ENCODE results near the gene SAMD14.

Gene SAMD14

GRCh38 chr17:50096092-50096491, 33.9 kb downstream of the SAMD14 start:
- no peak for DNase-seq (ENCODE audit: low read depth)

- DNase-seq (ENCODE audit: low read depth), result peak; percentile 29
Measured at GRCh38 chr17:50095626-50096037, 34.3 kb downstream of the SAMD14 start.

- peak; percentile 94 for DNase-seq (ENCODE audit: low read depth)
Measured at GRCh38 chr17:50094753-50095619, 35.0 kb downstream of the SAMD14 start, which contains the start of gene PDK2. PDK2 (plus strand) TSS chr17:50095351; CDS start chr17:50095436, 85 bp downstream.

- peak; percentile 75 for DNase-seq (ENCODE audit: low read depth)
Measured at GRCh38 chr17:50094243-50094752, 35.7 kb downstream of the SAMD14 start.

- DNase-seq (ENCODE audit: low read depth), result no peak
Measured at GRCh38 chr17:50093807-50094206, 36.2 kb downstream of the SAMD14 start.

- DNase-seq (ENCODE audit: low read depth), result no peak
Measured at GRCh38 chr17:50093246-50093645, 36.7 kb downstream of the SAMD14 start.

- DNase-seq (ENCODE audit: low read depth), result no peak
Measured at GRCh38 chr17:50091918-50092285, 38.1 kb downstream of the SAMD14 start.

GRCh38 chr17:50090971-50091917, 38.7 kb downstream of the SAMD14 start:
- no peak for DNase-seq (ENCODE audit: low read depth)

- DNase-seq (ENCODE audit: low read depth), result no peak
Measured at GRCh38 chr17:50090071-50090470, 39.9 kb downstream of the SAMD14 start.

- no peak for DNase-seq (ENCODE audit: low read depth)
Measured at GRCh38 chr17:50088952-50089825, 40.8 kb downstream of the SAMD14 start.

- no peak for DNase-seq (ENCODE audit: low read depth)
Measured at GRCh38 chr17:50087912-50088405, 42.0 kb downstream of the SAMD14 start.

- peak; percentile 61 for DNase-seq (ENCODE audit: low read depth)
Measured at GRCh38 chr17:50087246-50087911, 42.6 kb downstream of the SAMD14 start.

- DNase-seq (ENCODE audit: low read depth), result no peak
Measured at GRCh38 chr17:50081757-50082156, 48.2 kb downstream of the SAMD14 start.

- no peak for DNase-seq (ENCODE audit: low read depth)
Measured at GRCh38 chr17:50080827-50081226, 49.1 kb downstream of the SAMD14 start.

GRCh38 chr17:50080096-50080480, 49.9 kb downstream of the SAMD14 start:
- no peak for DNase-seq (ENCODE audit: low read depth)

- peak; percentile 59 for DNase-seq (ENCODE audit: low read depth)
Measured at GRCh38 chr17:50079334-50080095, 50.4 kb downstream of the SAMD14 start.

- no peak for DNase-seq (ENCODE audit: low read depth)
Measured at GRCh38 chr17:50078430-50078829, 51.5 kb downstream of the SAMD14 start.

GRCh38 chr17:50076591-50077235, 53.2 kb downstream of the SAMD14 start:
- DNase-seq (ENCODE audit: low read depth), result no peak

- no peak for DNase-seq (ENCODE audit: low read depth)
Measured at GRCh38 chr17:50076221-50076590, 53.8 kb downstream of the SAMD14 start.
